ENCODE data around the gene ZNF691.
"Not testable (repeated sequence)": the region's sequence is repeated elsewhere in the genome, so short reads cannot be mapped to it uniquely, and the experiment has no call there.

The ZNF691 gene

GRCh38 chr1:42861014-42861399 lies 14.6 kb downstream of the ZNF691 start:
- H3K36me3 Mint-ChIP-seq (ENCODE audit: low read depth): peaks cover 3% of the 10 kb centered on the region
- peaks cover 5% of the 10 kb centered on the region for H3K9me3 Mint-ChIP-seq
- H3K4me3 Mint-ChIP-seq: no peak overlapping the region
- H3K27me3 Mint-ChIP-seq: peaks cover 32% of the 10 kb centered on the region
- H3K27ac Mint-ChIP-seq: no peak overlapping the region
- no peaks in the 10 kb centered on the region for H3K4me1 Mint-ChIP-seq (ENCODE audit: low read depth)

GRCh38 chr1:42866549-42866948 lies 20.1 kb downstream of the ZNF691 start:
- H3K27ac Mint-ChIP-seq: no peak overlapping the region
- no peaks in the 10 kb centered on the region for H3K36me3 Mint-ChIP-seq (ENCODE audit: low read depth)
- peaks cover 12% of the 10 kb centered on the region for H3K27me3 Mint-ChIP-seq
- no peaks in the 10 kb centered on the region for H3K4me1 Mint-ChIP-seq (ENCODE audit: low read depth)
- H3K9me3 Mint-ChIP-seq: no peaks in the 10 kb centered on the region
- no peak overlapping the region for H3K4me3 Mint-ChIP-seq

GRCh38 chr1:42868466-42868865 lies 22.1 kb downstream of the ZNF691 start:
- H3K36me3 Mint-ChIP-seq (ENCODE audit: low read depth): not testable (repeated sequence)

GRCh38 chr1:42869254-42869653 lies 22.8 kb downstream of the ZNF691 start:
- not testable (repeated sequence) for H3K27ac Mint-ChIP-seq, H3K27me3 Mint-ChIP-seq

More at GRCh38 chr1:42868466-42868865, 22.1 kb downstream of the ZNF691 start:
- not testable (repeated sequence) for H3K9me3 Mint-ChIP-seq; H3K4me3 Mint-ChIP-seq; H3K4me1 Mint-ChIP-seq (ENCODE audit: low read depth); H3K27me3 Mint-ChIP-seq; H3K27ac Mint-ChIP-seq

GRCh38 chr1:42869751-42870150 lies 23.3 kb downstream of the ZNF691 start:
- not testable (repeated sequence) for H3K4me1 Mint-ChIP-seq (ENCODE audit: low read depth); H3K36me3 Mint-ChIP-seq (ENCODE audit: low read depth); H3K4me3 Mint-ChIP-seq; H3K27ac Mint-ChIP-seq; H3K27me3 Mint-ChIP-seq; H3K9me3 Mint-ChIP-seq

More at GRCh38 chr1:42869254-42869653, 22.8 kb downstream of the ZNF691 start:
- not testable (repeated sequence) for H3K4me3 Mint-ChIP-seq; H3K4me1 Mint-ChIP-seq (ENCODE audit: low read depth); H3K36me3 Mint-ChIP-seq (ENCODE audit: low read depth); H3K9me3 Mint-ChIP-seq

DNA sequence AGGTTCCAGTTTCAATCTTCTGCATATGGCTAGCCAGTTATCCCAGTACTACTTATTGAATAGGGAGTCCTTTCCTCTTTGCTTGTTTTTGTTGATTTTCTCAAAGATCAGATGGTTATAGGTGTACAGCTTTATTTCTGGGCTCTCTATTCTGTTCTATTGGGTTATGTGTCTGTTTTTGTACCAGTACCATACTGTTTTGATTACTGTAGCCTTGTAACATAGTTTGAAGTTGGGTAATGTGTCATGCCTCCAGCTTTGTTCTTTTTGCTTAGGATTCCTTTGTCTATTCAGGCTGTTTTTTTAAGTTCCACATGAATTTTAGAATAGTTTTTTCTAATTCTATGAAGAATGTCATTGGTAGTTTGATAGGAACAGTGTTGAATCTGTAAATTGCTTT lies 26.7 kb downstream of the ZNF691 start:
- not testable (repeated sequence) for H3K4me3 Mint-ChIP-seq; H3K36me3 Mint-ChIP-seq (ENCODE audit: low read depth); H3K9me3 Mint-ChIP-seq; H3K27ac Mint-ChIP-seq; H3K4me1 Mint-ChIP-seq (ENCODE audit: low read depth)
- peaks cover 14% of the 10 kb centered on the region for H3K27me3 Mint-ChIP-seq

DNA sequence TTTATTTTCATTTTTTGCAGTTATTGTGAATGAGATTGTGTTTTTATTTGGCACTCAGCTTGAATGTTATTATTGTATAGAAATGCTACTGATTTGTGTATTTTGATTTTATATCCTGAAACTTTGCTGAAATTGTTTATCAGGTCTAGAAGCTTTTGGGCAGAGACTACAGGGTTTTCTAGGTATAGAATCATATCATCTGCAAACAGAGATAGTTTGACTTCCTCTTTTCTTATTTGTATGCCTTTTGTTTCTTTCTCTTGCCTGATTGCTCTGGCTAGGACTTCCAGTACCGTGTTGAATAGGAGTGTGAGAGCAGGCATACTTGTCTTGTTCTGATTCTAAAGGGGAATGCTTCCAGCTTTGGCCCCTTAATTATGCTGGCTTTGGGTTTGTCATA lies 27.3 kb downstream of the ZNF691 start:
- no peaks in the 10 kb centered on the region for H3K36me3 Mint-ChIP-seq (ENCODE audit: low read depth)
- H3K4me1 Mint-ChIP-seq (ENCODE audit: low read depth): no peaks in the 10 kb centered on the region
- H3K4me3 Mint-ChIP-seq: no peak overlapping the region
- H3K9me3 Mint-ChIP-seq: peaks cover 7% of the 10 kb centered on the region
- H3K27me3 Mint-ChIP-seq: peaks cover 14% of the 10 kb centered on the region
- H3K27ac Mint-ChIP-seq: no peak overlapping the region

- H3K9me3 Mint-ChIP-seq: peaks cover 7% of the 10 kb centered on the region
- H3K36me3 Mint-ChIP-seq (ENCODE audit: low read depth): no peaks in the 10 kb centered on the region
- no peaks in the 10 kb centered on the region for H3K4me1 Mint-ChIP-seq (ENCODE audit: low read depth)
- H3K27me3 Mint-ChIP-seq: peaks cover 17% of the 10 kb centered on the region
- H3K4me3 Mint-ChIP-seq: no peak overlapping the region
- H3K27ac Mint-ChIP-seq: no peak overlapping the region
Measured at GRCh38 chr1:42876009-42876408, 29.6 kb downstream of the ZNF691 start.

GRCh38 chr1:42877380-42877779 lies 31.0 kb downstream of the ZNF691 start:
- H3K9me3 Mint-ChIP-seq: peaks cover 7% of the 10 kb centered on the region
- no peaks in the 10 kb centered on the region for H3K36me3 Mint-ChIP-seq (ENCODE audit: low read depth)
- H3K27me3 Mint-ChIP-seq: peaks cover 17% of the 10 kb centered on the region
- no peak overlapping the region for H3K4me3 Mint-ChIP-seq
- no peaks in the 10 kb centered on the region for H3K4me1 Mint-ChIP-seq (ENCODE audit: low read depth)
- no peak overlapping the region for H3K27ac Mint-ChIP-seq

DNA sequence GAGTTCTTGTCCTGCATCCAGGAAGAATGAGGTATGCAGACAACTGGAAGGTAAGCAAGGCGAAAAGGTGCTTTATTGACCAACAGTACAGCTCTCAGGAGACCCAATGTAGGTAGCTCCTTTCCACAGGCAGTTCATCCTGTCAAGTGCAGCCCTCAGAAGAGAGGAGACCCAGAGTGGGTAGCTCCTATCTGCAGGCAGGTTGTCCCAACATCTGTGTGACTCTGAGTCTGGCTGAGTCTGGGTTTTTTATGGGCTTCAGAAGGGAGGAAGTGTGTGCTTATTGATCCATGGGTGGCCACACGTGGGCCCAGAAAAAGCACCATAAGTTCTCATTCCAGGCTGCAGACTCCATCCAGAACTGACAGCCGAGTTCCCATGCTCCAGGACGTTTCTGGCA lies 34.0 kb downstream of the ZNF691 start:
- H3K4me1 Mint-ChIP-seq (ENCODE audit: low read depth): no peaks in the 10 kb centered on the region
- peaks cover 13% of the 10 kb centered on the region for H3K27me3 Mint-ChIP-seq
- no peaks in the 10 kb centered on the region for H3K36me3 Mint-ChIP-seq (ENCODE audit: low read depth)
- H3K9me3 Mint-ChIP-seq: no peaks in the 10 kb centered on the region
- no peak overlapping the region for H3K27ac Mint-ChIP-seq
- H3K4me3 Mint-ChIP-seq: no peak overlapping the region

DNA sequence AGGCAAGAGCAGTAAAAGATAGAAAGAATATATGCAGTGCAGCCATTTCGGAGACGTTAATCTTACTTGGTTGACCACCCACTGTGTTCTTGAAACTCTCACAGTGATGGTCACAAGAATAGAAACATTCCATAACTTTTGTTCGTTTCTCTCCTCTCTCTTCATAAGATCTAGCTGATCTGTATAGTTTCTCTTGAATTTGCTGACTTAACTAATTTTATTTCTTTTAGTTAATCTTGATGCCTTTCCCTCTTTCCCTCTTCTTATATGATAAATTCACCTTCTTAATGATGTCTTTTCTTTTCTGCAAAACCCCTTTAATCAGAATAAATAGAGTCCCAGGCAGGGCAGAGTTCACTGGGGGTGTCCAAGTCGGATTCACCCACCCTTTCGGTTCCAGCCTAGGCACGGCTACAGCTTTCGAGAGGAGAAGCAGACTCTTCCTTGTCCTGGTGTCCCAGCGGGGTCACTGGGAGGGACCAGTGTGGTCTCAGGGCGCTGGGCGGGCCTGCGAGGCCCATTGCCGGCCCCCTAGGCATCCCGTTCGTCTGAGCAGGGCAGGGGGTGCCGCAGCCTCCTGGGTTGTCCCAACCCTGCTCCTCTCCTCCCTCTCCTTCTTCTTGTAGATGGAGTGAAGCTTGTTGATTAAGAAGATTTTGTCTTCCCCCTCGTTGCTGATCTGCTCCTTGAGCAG lies 39.8 kb downstream of the ZNF691 start:
- H3K4me3 Mint-ChIP-seq: no peak overlapping the region
- no peaks in the 10 kb centered on the region for H3K4me1 Mint-ChIP-seq (ENCODE audit: low read depth)
- no peaks in the 10 kb centered on the region for H3K9me3 Mint-ChIP-seq

GRCh38 chr1:42886800-42887199 lies 40.4 kb downstream of the ZNF691 start:
- Mint-ChIP-seq H3K4me1 (ENCODE audit: low read depth) (no peaks in the 10 kb centered on the region), H3K36me3 (ENCODE audit: low read depth) (no peaks in the 10 kb centered on the region)

More for the DNA sequence above, 39.8 kb downstream of the ZNF691 start:
- Mint-ChIP-seq H3K27ac (no peak overlapping the region), H3K27me3 (peaks cover 6% of the 10 kb centered on the region), H3K36me3 (ENCODE audit: low read depth) (no peaks in the 10 kb centered on the region)

DNA sequence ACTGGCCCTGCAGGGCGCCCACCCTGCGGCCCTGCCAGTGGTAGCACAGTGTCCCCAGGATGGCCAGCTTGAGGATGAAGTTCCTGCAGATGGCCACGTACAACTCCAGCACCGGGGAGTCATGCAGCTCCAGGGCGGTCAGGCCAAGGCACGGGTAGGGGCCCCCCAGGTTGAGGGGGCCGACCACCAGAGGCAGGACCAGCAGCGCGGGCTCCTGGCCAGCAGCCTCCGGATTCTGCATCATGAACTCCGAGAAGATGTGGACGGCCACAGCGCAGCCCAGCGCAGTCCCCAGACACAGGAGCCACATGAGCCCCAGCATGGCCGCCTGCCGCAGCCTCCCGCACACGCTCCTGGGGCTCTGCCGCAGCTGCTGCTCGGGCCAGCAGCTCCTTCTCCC lies 41.0 kb downstream of the ZNF691 start:
- H3K4me3 Mint-ChIP-seq: no peak overlapping the region
- H3K27me3 Mint-ChIP-seq: peaks cover 6% of the 10 kb centered on the region
- H3K4me1 Mint-ChIP-seq (ENCODE audit: low read depth): no peaks in the 10 kb centered on the region
- no peaks in the 10 kb centered on the region for H3K9me3 Mint-ChIP-seq
- no peak overlapping the region for H3K27ac Mint-ChIP-seq
- no peaks in the 10 kb centered on the region for H3K36me3 Mint-ChIP-seq (ENCODE audit: low read depth)

More at GRCh38 chr1:42886800-42887199, 40.4 kb downstream of the ZNF691 start:
- H3K27ac Mint-ChIP-seq: no peak overlapping the region
- H3K27me3 Mint-ChIP-seq: peaks cover 6% of the 10 kb centered on the region
- no peak overlapping the region for H3K4me3 Mint-ChIP-seq
- no peaks in the 10 kb centered on the region for H3K9me3 Mint-ChIP-seq

DNA sequence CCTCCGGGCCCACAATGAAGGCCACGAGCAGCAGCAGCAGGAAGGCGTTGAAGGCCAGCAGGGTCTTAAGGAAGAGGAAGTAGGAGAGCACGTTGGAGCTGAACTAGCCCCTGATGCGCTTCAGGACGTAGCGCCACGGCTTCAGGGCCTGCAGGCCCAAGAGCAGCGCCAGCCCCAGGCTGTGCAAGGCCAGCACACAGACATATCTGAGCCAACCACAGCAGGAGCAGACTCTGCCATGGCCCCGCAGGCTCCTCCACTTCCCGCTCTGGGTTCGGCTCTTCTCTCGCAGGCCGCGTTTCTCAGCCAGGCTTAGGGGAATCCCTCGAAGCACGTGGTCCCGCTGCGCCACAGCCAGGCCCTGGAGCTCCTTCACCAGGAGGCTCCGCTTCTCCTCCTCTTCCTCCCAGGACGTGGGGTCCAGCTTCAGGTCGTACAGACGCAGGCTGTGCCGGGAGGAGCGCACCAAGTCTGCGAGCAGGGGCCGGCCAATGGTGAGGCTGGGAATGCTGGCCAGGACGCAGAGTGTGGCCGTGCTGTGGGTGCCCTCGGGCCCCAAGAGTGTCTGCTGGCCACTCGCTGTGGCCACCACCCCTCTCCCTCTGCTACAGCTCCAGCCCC lies 41.7 kb downstream of the ZNF691 start:
- Mint-ChIP-seq H3K27me3 (peaks cover 6% of the 10 kb centered on the region), H3K27ac (no peak overlapping the region), H3K36me3 (ENCODE audit: low read depth) (no peaks in the 10 kb centered on the region), H3K9me3 (no peaks in the 10 kb centered on the region), H3K4me3 (no peak overlapping the region), H3K4me1 (ENCODE audit: low read depth) (no peaks in the 10 kb centered on the region)

GRCh38 chr1:42889264-42889663 lies 42.9 kb downstream of the ZNF691 start:
- no peak overlapping the region for H3K4me3 Mint-ChIP-seq
- no peaks in the 10 kb centered on the region for H3K36me3 Mint-ChIP-seq (ENCODE audit: low read depth)
- no peaks in the 10 kb centered on the region for H3K4me1 Mint-ChIP-seq (ENCODE audit: low read depth)
- no peaks in the 10 kb centered on the region for H3K9me3 Mint-ChIP-seq
- H3K27ac Mint-ChIP-seq: no peak overlapping the region
- H3K27me3 Mint-ChIP-seq: peaks cover 6% of the 10 kb centered on the region

Data from stimulated activated naive CD8-positive, alpha-beta T cell treated with anti-CD3 and anti-CD28 coated beads, Interleukin-15, Interleukin-2, amounts not matched to agents 100 ng/mL and 50 ng/mL, for 24 hours (primary cell).